Natural killer cell (primary cell): ENCODE results near the gene ANKFN1. TPM values are rescaled to one million over a fixed set of nuclear protein-coding genes. Genes with fewer than 3 reads are reported as not detected.

Experiments
- ATAC-seq, 3 donors: fragments of 150-1000 bp in 2 of 3; fragments of 200-7000 bp in 1 of 3; cut with Tn5 transposase; 1 replicate in 1 of 3; 2 replicates in 2 of 3; pipeline ENCODE4 v1.10.0; 2021; ENCODE audit warnings: mild to moderate bottlenecking in 2 of 3, moderate library complexity in 2 of 3
- DNase-seq, 2 donors: peaks; one replicate each; pipeline versions ENCODE4 v3.0.0 to v3.0.0-alpha.2; 2013 to 2021; ENCODE audit warnings: mixed read lengths in 1 of 2
- H3K27ac ChIP-seq: one replicate; pipeline ENCODE4 v1.5.1; 2013; ENCODE audit warnings: mild to moderate bottlenecking, low read length
- H3K27me3 ChIP-seq: one replicate; pipeline ENCODE4 v1.6.1; 2013; ENCODE audit warnings: low read length; ENCODE audit not compliant: control insufficient read depth, insufficient read depth
- H3K36me3 ChIP-seq: one replicate; pipeline ENCODE4 v1.6.1; 2013; ENCODE audit warnings: low read length; ENCODE audit not compliant: control insufficient read depth, insufficient read depth
- H3K4me1 ChIP-seq: one replicate; pipeline ENCODE4 v1.6.1; 2013; ENCODE audit warnings: low read length; ENCODE audit not compliant: control insufficient read depth, insufficient read depth
- H3K4me3 ChIP-seq: one replicate; pipeline ENCODE4 v1.5.1; 2013; ENCODE audit warnings: low read length
- H3K9me3 ChIP-seq: one replicate; pipeline ENCODE4 v1.6.1; 2013; ENCODE audit warnings: low read length; ENCODE audit not compliant: control insufficient read depth, insufficient read depth
- H3K27ac Mint-ChIP-seq, 2 donors: one replicate each; pipeline ENCODE4 v1.8.0; 2022; ENCODE audit warnings: mild to moderate bottlenecking in 2 of 2, mixed read lengths in 2 of 2, moderate library complexity in 1 of 2
- H3K27me3 Mint-ChIP-seq, 2 donors: one replicate each; pipeline ENCODE4 v1.8.0; 2022; ENCODE audit warnings: low read depth in 2 of 2, mixed read lengths in 2 of 2
- H3K36me3 Mint-ChIP-seq: one replicate; pipeline ENCODE4 v1.8.0; 2022; ENCODE audit warnings: mixed read lengths
- H3K4me1 Mint-ChIP-seq, 2 donors: one replicate each; pipeline ENCODE4 v1.8.0; 2022; ENCODE audit warnings: mixed read lengths in 2 of 2
- H3K4me3 Mint-ChIP-seq: one replicate; pipeline ENCODE4 v1.8.0; 2022; ENCODE audit warnings: mild to moderate bottlenecking, moderate library complexity, mixed read lengths
- H3K9me3 Mint-ChIP-seq, 2 donors: one replicate each; pipeline ENCODE4 v1.8.0; 2022; ENCODE audit warnings: mixed read lengths in 2 of 2
- CTCF ChIP-seq: fragments of 200-600 bp; IDR thresholded peaks from one replicate; pipeline ENCODE4 v1.8.0; 2022; ENCODE audit warnings: antibody characterized with exemption
- WGBS: methylation state at CpG from one replicate; pipeline ENCODE4 v1.1.7; 2013; ENCODE audit warnings: missing lambda C conversion rate; ENCODE audit not compliant: insufficient coverage; 5-methylcytosine and 5-hydroxymethylcytosine counted together
- intact Hi-C: fragments of 100-400 bp; cut with micrococcal nuclease; formaldehyde crosslinking; loops from one replicate; pipeline ENCODE4 v1.14.2; 2022
- total RNA-seq, 4 donors: library from RNA; stranded (reverse); fragments of 120-200 nt in 1 of 4; gene quantifications; one replicate each; pipeline versions ENCODE4 v1.2.3 to v1.2.4, GENCODE V29; 2013 to 2022

ANKFN1 gene
- total RNA-seq, 3 donors from 2014 or later (not counting 1 experiment from before 2014, with no cell fraction given) = not detected

DNA sequence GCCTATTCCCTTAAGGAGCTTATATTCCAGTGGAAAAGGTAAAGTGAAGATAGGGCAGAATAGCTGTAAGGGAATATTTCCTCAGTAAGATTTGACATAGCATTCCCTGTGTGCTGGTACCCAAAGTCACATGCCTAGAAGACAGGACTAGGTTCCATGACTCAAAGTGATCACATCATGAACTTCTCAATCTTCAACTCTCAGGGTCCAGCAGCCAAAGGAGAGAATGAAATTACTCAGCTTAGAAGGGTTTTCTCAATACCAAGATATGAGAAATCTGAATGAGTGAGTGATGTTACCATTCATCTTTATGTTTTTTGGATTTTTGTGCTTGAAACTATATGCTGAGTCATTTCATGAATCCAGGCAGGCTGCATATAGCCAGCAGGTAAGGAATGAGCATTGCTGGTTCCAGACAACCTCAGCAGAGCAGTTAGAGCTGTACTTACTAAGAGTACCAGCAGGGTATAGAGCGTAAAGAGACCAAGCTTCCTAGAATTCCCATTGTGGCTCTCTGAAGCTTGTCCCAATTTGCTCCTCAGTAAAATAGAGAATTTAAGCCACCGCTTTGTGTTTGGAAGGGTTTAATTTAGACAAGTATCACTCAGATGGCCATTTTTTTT lies 91.1 kb downstream of the ANKFN1 start:
- H3K27me3 ChIP-seq = no peaks in the 10 kb centered on the region
- H3K4me1 Mint-ChIP-seq = no peaks in the 10 kb centered on the region
- H3K9me3 Mint-ChIP-seq = no peaks in the 10 kb centered on the region
- no peak overlapping the region for H3K27ac Mint-ChIP-seq
- DNase-seq (no peak), ATAC-seq (no peak)
- no peak overlapping the region for H3K4me3 Mint-ChIP-seq
- H3K4me1 ChIP-seq = no peaks in the 10 kb centered on the region
- no peak for TF ChIP-seq CTCF
- no peak overlapping the region for H3K4me3 ChIP-seq
- no peaks in the 10 kb centered on the region for H3K36me3 ChIP-seq
- no peak overlapping the region for H3K27ac ChIP-seq
- H3K27me3 Mint-ChIP-seq = peaks cover 5 to 11% of the 10 kb centered on the region in 2 donors
- no peaks in the 10 kb centered on the region for H3K9me3 ChIP-seq
- 100% methylated on average over 1 of the region's 2 CpGs for WGBS
- intact Hi-C loops = no loop called here
- H3K36me3 Mint-ChIP-seq = no peaks in the 10 kb centered on the region

GRCh38 chr17:56247816-56248215 lies 94.5 kb downstream of the ANKFN1 start:
- Histone ChIP-seq H3K4me3 (no peak overlapping the region), H3K27me3 (no peaks in the 10 kb centered on the region), H3K4me1 (no peaks in the 10 kb centered on the region), H3K27ac (no peak overlapping the region), H3K36me3 (no peaks in the 10 kb centered on the region), H3K9me3 (no peaks in the 10 kb centered on the region)
- Mint-ChIP-seq H3K4me3 (no peak overlapping the region), H3K9me3 (no peaks in the 10 kb centered on the region), H3K27me3 (peaks cover 2 to 11% of the 10 kb centered on the region in 2 donors), H3K4me1 (no peaks in the 10 kb centered on the region), H3K36me3 (no peaks in the 10 kb centered on the region), H3K27ac (no peak overlapping the region)
- WGBS = 86% methylated on average over 1 of the region's 1 CpG
- no peak for ATAC-seq
- intact Hi-C loops = no loop called here
- TF ChIP-seq CTCF = no peak
- DNase-seq = no peak

GRCh38 chr17:56257075-56257474 lies 103.8 kb downstream of the ANKFN1 start:
- Histone ChIP-seq H3K27me3 (no peaks in the 10 kb centered on the region), H3K36me3 (no peaks in the 10 kb centered on the region), H3K4me3 (no peak overlapping the region), H3K27ac (no peak overlapping the region), H3K4me1 (no peaks in the 10 kb centered on the region), H3K9me3 (no peaks in the 10 kb centered on the region)
- Mint-ChIP-seq H3K27me3 (no peaks in the 10 kb centered on the region), H3K9me3 (no peaks in the 10 kb centered on the region), H3K4me3 (no peak overlapping the region), H3K27ac (no peak overlapping the region), H3K36me3 (no peaks in the 10 kb centered on the region), H3K4me1 (no peaks in the 10 kb centered on the region)
- DNase-seq = no peak
- no peak for TF ChIP-seq CTCF
- intact Hi-C loops = no loop called here
- WGBS = 90% methylated on average over 1 of the region's 1 CpG
- ATAC-seq = no peak

DNA sequence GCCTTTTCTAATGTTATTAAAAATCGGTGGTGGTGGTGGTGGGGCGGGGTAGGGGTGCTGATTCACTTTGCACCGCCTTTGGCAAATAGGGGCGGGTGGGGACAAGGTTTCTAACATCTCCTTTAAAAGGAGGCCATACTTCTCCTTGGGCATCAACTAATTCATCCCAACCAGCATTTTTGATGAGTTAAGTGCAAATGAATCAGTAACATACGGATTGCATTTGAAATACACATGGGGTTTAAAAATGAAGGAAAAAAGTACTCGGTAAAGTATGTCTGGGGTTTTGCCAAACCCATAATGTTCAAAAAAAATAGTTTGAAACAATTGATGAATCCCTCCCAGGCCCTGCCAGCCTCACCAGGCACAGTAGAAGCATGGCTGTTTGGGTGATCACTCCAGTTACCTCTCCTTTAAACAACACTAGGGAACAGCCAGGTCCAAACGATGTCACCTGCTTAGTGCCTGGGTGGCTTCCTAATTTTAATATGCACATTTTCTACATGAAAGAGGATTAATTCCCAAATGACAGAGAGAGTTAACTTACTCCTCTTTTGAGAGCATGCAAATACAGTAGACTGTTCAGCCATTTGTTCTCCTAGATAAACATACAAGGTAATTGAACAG lies 107.2 kb downstream of the ANKFN1 start:
- Mint-ChIP-seq H3K9me3 (no peaks in the 10 kb centered on the region), H3K27me3 (no peaks in the 10 kb centered on the region), H3K4me1 (no peaks in the 10 kb centered on the region), H3K4me3 (no peak overlapping the region), H3K27ac (no peak overlapping the region), H3K36me3 (no peaks in the 10 kb centered on the region)
- Histone ChIP-seq H3K4me1 (no peaks in the 10 kb centered on the region), H3K27me3 (no peaks in the 10 kb centered on the region), H3K27ac (no peak overlapping the region), H3K36me3 (no peaks in the 10 kb centered on the region), H3K4me3 (no peak overlapping the region), H3K9me3 (no peaks in the 10 kb centered on the region)
- intact Hi-C loops = no loop called here
- ATAC-seq = no peak
- no peak for DNase-seq
- 81% methylated on average over 2 of the region's 7 CpGs for WGBS
- TF ChIP-seq CTCF = no peak
